ENCODE data around the gene ZNF202.
"Not testable (repeated sequence)": the region's sequence is repeated elsewhere in the genome, so short reads cannot be mapped to it uniquely, and the experiment has no call there.

Gene ZNF202

DNA sequence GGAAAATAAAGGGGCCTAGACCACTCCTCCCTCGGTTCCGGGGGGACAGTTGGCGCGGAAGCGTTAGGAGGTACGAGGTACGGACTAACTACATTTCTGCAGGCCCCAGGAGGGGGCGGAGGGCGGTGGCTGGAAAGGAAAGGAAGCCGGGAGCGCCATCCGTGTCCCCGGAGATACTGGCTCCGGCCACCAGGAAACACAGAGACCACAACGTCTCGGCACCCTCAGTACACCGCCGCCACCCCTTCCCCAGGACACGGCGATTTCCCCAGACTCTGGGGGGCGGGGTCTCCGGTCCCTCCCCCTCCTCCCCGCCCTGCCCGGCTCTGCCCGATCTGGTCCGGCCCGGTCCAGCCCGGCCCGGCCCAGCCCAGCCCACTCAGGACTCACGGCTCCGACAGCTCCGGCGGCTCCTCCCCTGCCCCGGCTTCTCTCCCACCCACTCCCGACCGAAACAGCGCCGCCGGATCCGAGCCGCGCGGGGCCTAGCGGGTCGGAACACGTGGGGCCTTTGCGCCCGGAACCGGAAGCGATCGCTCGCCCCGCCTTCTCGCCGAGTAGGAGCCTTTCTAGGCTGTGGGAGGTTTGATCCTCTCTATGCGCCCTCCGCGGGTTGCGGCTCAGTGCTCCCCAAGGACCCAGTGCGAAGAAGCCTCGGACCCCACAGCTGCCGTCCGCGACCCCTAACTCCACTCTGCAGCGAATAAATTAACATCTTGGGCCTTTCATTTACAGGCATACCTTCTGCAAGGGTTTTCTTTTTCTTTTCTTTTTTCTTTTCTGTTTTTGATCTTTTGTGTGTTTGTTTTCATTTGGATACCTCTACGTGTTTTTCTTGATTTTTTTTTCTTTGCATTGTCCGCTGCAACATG, at the start of gene ZNF202:
ZNF202 (minus strand) TSS at position 502 of the 872 bp plus-strand sequence. CDS start 10,772 bp downstream, outside the sequence.
- DNase-seq = peak; percentile 93

DNA sequence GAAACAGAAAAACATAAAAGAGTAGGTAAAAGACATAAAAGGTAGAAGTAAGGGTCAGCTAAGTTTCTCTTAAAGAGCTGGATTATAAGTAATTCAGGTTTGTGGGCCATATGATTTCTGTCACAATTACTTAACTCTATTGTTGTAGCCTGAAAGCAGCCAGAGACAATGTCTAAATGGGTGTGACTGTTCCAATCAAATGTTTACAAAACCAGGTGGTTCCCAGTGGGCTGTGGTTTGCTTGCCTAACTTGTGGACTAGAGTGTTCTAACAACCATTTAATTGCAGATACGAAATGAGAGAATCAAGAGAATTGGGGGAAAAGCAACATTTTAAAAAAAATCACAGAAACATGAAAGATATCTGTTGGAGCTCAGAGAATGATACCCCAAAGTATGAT, 42.1 kb upstream of the ZNF202 start:
- DNase-seq = no peak

DNA sequence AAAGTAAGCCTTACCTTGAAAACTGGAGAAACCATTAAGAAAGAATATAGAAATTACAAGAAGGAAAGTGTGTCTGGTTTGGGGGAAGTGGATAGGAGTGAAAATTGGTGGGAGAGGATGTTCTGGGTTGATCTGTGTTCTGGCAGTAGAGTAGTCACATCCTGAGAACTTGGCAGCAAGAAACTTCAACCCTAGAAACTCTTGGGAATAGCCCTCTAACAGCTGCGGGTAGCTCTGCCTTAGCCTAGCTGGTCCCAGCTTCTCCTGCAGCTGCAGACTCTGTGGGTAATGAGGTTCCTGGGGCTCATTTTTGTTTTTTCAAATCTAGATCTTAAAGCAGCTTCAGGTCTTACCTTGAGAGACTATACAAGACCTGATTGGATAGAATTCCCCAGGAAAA, 37.1 kb upstream of the ZNF202 start:
- no peak for DNase-seq

DNA sequence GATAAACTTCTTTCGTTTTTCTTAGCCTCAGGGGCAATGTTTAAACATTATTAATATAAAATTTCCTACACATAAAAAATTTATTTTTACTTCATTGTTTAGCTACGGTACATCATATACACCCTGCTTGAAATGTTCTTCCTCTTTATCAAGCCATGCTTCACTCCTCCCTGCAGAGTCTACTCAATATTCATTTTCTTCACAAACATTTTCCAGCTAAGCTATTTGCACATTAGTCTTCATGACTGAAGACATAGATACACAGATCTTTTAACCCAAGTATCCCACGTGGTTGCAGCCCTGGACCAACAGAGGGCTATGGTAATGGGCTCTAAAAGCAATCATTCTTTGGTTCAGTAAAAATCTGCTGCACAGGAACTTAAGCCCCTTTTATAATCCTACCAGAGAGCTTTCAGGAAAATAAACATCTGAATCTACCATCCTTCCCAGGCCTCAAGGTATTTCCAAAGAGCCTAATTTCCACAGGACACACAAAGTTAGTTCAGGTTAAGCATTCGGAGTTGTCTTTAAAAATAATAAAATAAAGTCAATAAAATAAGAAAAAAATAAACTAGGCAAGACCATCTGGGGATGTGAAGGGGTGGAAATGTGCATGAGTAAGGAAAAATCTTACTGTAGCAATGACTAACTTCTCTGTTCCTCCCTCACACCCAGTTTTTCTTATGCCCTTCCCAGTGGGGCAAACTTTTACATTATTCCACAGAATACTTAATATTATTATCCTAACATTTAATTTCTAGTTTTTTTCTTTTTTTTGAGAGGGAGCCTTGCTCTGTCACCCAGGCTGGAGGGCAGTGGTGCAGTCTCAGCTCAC, 34.5 kb upstream of the ZNF202 start:
- DNase-seq = no peak

DNA sequence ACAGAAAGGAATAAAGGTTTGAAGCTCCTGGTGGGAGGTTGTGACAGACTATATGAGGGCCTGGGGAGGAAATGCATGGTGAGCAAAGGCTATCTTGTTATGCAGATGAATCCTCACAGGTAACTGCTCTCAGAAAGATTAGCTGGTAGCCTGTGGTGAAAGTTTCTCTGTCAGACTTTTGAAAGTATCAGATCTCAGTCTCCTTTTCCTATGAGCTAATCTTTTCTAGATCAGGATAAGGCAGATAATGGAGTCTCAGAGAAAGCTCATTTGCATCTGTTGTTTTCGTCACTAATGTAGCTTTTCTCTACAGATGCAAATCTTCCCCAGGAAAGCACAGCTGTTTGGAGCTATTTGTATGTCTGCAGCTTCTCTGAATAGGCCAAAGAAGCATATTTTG, 33.8 kb upstream of the ZNF202 start:
- DNase-seq = no peak

DNA sequence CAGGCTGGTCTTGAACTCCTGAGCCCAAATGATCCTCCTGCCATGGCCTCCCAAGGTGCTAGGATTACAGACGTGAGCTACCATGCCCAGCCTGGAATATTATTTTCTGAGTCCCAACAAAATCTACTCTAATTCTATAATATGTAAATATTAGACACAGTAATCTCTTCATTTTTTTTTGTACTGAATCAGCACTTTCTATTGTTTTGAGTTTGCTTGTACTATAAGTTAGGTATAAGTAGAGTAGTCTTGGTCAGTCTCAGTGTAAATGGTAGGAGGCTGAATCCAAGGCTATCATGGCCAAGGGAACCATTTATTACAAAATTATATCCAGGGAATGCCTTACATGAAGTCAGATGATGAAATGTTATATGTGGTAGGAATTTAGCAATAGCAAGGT, 32.5 kb upstream of the ZNF202 start:
- DNase-seq = no peak

DNA sequence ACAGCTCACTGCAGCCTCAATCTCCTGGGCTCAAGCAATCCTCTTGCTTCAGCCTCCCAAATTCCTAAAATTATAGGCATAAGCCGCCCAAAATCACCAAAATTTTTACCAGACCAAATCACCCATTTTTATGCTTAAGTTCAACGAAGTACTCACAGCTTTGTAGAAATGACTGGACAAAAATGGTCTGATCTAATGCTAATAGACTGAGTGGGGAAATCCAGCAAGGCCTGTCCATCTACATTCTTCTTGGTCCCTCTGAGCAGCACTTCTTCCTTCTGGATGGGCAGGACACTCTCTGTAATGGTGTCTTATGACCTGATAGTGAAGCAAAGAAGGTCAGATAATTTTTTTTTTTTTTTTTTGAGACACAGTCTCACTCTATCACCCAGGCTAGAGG, 31.6 kb upstream of the ZNF202 start:
- DNase-seq = no peak

DNA sequence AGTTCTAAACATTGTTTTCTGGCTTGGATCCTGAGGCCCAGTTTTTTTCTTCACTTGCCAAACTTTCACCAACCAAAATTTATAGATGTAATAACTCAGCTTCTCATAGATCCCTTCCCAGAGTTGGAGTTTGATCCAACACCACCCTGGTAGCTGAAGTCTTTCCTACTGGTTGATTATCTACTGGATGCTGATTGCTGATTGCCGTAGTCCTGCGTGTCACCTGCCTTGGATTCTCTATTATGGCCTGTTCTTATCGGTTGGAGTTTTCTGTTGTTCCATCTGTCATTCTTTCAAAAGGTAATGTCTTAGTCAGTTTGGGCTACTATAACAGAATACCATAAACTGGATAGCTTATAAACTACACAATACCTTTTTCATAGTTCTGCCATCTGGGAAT, 30.2 kb upstream of the ZNF202 start:
- no peak for DNase-seq

DNA sequence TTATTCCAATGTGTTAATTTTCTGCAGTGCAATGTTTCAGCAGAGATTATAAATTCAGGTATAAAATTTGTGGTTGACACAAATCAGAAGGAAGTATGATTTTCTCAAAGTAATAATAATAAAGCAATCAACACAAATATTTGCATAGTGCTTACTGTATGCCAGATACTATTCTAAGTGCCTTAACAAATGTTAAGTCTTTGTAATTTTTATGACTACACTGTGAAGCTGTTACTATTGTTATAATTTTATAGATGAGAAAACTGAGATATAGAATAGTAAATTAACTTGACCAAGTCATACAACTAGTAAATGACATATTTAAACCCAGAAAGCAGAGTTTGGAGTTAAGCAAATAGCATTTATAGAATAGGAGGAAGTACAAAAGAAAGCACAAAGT, 29.3 kb upstream of the ZNF202 start:
- no peak for DNase-seq

DNA sequence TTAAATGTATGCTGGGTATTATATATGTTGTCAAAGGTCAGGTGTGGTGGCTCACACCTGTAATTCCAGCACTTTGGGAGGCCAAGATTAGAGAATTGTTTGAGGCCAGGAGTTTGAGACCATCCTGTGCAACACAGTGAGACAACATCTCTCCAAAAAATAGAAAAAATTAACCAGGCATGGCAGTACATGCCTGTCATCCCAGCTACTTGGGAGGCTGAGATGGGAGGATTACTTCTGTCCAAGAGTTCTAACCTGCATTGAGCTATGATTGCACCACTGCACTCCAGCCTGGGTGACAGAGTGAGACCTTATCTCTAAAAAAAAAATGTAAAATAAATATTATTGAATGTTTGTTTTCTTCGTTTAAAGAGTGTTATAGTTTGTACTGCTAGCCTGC, 24.1 kb upstream of the ZNF202 start:
- no peak for DNase-seq

DNA sequence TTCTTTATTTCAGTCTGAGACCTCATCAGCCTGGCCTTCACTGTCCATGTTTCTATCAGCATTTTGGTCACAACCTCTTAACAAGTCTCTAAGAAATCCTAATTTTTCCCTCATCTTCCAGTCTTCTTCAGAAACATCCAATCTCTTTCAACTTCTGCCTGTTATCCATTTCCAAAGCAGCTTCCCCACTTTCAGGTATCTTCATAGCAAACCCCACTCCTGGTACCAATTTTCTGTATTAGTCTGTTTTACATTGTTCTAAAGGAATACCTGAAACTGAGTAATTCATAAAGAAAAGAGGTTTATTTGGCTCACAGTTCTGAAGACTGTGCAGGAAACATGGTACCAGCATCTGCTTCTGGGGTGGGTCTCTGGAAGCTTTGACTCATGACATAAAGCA, 21.0 kb upstream of the ZNF202 start:
- DNase-seq = no peak

DNA sequence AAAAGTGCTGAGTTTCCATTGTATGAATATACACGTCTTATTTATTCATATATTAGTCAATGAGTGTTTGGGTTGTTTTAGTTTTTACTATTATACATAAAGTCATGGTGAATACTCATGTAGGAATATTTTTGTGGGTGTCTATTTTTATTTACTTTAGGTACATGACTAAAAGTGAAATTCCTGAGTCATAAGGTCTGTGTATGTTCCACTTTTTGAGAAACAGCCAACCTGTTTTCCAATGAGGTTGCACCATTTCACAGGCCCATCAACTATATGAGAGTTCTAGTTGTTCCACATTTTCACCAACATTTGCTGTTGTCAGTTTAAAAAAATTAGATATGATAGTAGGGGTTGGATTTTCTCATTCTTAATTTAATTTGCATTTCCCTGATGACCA, 19.4 kb upstream of the ZNF202 start:
- no peak for DNase-seq

DNA sequence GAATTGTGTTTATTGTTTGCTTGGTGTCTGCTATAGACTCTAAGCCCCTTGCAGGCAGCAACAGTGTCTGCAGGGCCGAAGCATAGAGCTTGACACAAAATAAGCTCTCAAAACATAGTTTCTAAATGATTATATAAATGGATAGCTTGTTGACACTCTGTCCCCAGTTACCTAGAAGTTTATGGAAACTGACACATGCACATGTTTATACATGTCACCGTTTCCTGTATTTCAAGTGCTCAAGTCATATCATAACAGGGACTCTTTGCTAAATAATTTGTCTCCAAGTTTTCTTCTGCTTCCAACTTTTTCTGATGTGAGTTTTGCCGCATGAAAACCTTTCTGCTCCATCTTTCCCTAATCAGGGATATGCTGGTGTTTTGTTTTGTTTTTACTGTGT, 16.5 kb upstream of the ZNF202 start:
- DNase-seq = no peak

DNA sequence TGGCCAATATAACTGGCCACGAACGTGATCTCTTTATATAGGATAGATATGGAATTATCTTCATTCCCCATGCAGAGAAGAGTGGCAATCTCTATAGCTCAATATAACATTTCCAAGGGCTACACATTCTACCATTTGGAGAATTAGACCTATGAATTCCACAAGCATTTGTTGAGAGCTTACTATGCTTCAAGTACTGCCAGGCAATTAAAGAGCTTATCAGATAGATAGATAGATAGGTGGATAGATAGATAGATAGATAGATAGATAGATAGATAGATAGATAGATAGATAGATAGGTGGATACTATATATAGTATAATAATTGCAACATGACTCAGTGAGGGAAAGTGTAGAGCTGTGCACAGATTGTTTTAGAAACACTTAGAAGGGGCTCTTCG, 14.4 kb upstream of the ZNF202 start:
- no peak for DNase-seq

DNA sequence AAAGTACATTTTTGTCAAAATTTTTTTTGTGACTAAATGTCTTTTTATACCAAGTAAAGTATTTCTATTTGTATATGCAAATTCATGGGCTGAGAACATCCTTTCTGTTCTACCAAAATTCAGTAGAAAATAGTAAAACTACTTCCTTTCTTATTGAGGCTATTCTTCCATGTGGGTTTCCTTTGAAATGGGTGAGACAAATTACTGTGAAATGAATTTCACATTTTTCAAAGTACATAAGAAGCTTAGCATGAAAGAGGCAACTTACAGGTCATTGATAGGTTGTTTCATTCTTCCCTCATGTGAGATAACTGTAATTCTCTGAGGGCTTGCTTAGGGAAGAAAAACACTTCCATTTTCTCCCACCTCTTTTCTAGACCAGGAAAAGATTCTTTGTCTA, 13.9 kb upstream of the ZNF202 start:
- DNase-seq = no peak

DNA sequence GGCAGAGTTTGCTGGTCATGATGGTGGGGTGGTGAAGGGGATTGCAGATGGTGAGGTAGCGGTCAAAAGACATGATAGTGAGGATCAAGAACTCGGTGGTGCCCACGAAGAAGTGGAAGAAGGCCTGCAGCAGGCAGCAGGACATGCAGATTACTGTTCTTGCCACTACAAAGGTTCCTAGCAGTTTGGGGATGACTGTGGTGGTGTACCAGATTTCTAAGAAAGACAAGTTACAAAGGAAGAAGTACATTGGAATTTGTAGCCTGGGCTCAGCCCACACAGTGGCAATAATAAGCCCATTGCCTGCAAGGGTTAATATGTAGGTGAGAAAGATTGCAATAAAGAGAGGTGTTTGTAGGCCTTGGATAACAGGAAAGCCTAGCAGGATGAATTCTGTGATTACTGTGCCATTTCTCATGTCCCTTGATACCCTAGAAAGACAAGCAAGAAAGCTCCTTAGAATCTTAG, 12.7 kb upstream of the ZNF202 start, which contains the start of gene OR6X1:
OR6X1 (minus strand) TSS at position 418 of the 468 bp plus-strand sequence; CDS start at position 418, 0 bp downstream.
- no peak for DNase-seq

DNA sequence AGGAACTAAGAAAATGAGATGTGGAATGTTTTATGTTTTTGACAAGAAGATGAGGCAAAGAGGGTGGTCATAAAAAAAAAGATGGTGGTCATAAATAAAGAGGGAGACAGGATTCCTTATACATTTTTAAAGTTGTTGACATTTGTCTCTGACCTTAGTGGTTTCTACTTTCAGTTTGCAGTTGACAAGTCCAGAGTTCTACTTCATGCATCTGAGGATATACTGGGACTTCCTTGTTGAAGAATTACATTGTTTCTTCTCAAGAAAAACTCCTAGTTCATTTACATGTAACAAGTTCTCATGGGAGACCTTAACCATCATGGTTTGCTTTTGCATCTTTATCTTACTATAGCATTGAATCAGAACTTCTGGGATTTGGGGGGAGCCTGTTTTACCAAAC, 11.7 kb upstream of the ZNF202 start:
- no peak for DNase-seq

DNA sequence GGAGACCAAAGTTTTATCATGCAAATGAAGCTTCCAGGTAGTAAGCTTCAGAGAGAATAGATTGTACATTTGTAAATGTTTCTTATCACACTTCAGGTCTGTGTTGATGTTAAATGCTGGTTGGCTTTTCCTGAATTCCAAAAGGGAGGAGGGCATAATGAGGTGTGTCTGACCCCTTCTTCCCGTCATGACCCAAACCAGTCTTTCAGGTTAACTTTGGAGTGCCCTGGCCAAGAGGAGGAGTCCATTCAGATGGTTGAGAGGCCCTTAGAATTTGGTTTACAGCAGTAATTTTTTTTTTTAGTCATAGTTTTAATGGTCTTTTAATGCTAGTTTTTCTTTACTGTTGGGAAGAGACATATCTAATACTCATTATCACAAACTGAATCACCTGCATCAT, 10.3 kb upstream of the ZNF202 start:
- no peak for DNase-seq

DNA sequence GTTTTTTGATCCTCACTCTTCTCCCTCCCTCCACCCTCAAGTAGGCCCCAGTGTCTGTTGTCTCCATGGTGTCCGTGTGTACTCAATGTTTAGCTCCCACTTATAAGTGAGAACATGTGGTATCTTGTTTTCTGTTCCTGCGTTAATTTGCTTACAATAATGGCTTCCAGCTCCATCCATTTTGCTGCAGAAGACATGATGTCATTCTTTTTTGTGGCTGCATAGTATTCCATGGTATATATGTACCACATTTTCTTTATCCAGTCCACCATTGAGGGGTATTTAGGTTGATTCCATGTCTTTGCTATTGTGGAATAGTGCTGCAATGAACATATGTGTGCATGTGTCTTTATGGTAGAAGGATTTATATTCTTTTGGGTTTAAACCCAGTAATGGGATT, 6.9 kb upstream of the ZNF202 start:
- not testable (repeated sequence) for DNase-seq

DNA sequence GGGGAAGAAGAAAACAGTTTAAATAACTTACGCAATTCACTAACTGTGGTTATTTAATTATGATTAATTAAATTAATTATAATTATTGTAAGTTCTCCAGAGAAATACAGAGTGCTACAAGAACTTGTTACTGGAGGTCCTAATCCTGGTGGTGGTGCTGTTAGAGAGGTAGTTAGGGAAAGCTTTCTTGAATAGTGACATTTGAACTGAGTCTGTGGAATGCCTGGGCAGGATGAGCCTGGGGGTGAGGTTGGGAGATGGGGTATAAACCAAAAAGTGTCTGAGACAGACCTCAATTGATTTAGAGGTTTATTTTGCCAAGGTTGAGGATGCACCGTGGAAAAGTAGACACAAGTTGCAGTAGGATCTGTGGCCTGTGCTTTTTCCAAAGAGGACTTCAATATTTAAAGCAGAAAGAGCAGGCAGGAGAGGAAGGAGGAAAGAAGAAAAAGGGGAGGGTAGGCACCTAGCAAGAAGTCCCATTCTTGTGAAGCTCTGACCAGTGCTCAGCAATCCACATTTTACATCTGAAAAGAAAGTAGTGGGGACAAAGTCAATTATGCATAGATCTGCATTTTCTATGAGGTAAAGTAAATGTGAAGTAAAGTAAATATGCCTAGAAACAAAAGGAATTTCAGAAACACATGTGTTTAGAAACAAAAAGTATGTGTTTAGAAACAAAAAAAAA, 4.4 kb upstream of the ZNF202 start:
- DNase-seq = no peak

DNA sequence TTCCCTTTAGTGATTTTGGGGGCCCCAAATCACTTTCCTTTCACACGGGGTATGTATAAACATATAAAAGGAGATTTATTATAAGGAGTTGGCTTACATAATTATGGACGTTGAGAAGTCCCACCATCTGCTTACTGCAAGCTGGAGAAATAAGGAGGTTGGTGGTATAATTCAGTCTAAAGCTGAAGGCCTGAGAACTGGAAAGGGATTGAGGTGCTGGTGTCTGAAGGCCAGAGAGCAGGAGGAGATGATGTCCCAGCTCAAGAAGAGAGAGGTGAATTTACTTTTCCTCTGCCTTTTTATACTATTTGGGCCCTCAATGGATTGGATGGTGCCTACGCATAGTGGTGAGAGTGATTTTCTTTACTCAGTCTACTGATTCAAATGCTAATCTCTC, 1.3 kb upstream of the ZNF202 start:
- DNase-seq = no peak

DNA sequence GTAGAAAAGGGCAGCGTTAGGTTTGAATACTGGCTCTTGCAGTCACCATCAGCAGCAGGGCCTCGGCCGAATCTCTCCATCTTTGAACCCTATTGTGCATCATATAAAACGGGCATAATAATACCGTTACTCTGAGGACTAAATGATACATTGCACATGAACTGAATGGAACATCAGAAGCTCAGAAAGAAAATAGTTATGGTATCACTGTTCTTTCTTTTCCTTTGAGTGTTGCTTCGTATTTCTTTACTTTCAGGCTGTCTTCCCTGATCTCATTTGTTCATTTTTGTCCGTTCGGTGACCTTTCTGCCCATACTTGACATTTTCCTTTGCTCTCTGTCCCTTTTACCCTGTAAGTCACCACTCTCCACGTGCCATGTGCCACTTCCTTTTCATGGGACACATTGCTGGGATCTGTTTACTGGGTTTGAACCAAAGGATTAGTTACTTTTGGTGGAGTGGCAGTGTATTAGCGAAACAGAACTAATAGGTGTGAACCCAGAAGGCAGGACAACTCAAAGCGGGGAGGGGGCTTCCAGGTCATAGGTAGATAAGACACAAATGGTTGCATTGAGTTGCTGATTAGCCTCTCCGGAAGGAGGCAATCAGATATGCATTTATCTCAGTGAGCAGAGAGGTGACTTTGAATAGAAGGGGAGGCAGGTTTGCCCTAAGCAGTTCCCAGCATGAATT, 717 bp upstream of the ZNF202 start:
- no peak for DNase-seq

DNA sequence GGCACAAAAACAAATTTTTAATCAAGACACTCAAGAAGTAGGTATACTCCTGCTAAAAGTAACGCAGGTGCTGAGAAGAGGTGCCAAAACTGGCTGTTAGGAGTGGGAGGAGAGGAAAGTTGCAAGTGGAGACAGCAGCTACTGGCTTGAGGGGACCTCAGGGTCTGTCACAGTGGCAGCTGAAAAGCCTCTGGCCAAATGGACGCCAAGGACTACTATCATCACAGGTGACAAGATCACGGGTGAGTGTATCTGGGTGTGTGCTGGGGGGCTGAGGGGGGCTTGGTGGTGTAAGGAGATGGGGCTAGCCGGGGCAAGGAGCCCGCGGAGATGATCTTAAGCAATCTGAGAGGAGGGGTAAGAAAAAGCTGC, 687 bp downstream of the ZNF202 start:
- no peak for DNase-seq

Data from NCI-H1105 (cell line).